ENCODE results near the gene ARMC9.

Gene ARMC9

DNA sequence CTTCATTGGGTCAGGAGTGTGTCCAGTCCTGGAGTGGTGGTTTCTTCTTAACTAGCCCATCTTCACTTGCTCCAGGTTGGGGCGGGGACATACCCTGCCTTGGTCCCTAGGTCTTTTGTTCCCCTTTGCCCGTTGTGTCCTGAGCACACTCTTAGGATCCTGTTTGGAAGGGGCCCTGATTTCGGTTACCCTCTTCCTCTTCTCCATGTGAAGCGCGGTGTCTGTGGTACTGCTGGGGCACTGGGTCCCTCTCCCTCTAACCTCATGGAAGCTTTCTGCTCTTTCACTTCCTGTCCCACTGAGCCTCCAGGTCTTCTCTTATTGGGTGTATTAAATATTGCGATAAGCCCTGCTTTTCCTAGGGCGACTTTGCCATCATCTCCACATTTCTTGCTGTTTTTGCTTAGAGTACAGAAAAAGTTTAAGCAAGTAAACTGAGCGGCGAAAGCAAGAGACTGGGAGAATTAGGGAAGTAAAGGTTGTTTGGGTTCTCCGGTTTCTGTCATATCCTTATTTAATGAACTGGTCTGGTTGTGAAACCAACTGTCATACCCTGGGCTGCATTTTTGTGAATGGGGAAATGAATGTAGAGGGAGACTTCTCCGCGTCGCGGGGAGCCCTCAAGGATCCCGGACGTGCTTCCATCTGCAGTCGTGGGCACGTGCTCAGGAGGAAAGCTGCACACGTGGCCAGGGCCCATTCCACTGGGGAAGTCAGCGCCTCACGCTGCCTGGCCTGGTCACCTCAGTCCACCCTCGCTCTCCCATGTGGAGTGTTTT lies 123.3 kb downstream of the ARMC9 start (continued):
- TF ChIP-seq PATZ1 (CRISPR knock-in tag; IDR thresholded peaks at IDR 0.05; ENCODE audit: borderline replicate concordance) = no peak
- no peak for TF ChIP-seq CSRNP3 (CRISPR knock-in tag; IDR thresholded peaks at IDR 0.05)
- TF ChIP-seq ESRRG (CRISPR knock-in tag; IDR thresholded peaks at IDR 0.05) = no peak
- no peak for TF ChIP-seq BACH2 (CRISPR knock-in tag; IDR thresholded peaks at IDR 0.05; ENCODE audit: borderline replicate concordance)
- no peak for TF ChIP-seq CREB5 (CRISPR knock-in tag; IDR thresholded peaks at IDR 0.05; ENCODE audit: low read depth)

DNA sequence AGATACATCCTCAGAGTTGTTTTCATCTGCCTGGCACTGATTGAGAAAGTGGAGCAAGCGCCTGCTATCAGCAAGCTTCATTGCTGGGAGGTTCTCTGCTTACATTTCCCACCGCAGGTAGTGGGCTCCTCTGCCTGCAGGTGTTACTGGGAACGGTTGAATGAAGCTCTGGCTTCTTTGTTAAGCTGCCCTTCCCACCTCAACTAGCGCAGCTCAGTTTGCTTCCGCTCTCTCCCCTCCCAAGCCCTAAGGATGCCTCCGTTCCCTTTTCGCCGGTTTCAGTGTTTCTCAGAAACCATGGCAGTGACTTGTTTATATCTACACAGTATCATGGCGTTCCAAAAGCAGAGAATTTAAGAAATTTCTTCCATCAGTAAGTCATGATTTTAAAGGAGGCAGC lies 124.9 kb downstream of the ARMC9 start:
- TF ChIP-seq, protein P1, sequence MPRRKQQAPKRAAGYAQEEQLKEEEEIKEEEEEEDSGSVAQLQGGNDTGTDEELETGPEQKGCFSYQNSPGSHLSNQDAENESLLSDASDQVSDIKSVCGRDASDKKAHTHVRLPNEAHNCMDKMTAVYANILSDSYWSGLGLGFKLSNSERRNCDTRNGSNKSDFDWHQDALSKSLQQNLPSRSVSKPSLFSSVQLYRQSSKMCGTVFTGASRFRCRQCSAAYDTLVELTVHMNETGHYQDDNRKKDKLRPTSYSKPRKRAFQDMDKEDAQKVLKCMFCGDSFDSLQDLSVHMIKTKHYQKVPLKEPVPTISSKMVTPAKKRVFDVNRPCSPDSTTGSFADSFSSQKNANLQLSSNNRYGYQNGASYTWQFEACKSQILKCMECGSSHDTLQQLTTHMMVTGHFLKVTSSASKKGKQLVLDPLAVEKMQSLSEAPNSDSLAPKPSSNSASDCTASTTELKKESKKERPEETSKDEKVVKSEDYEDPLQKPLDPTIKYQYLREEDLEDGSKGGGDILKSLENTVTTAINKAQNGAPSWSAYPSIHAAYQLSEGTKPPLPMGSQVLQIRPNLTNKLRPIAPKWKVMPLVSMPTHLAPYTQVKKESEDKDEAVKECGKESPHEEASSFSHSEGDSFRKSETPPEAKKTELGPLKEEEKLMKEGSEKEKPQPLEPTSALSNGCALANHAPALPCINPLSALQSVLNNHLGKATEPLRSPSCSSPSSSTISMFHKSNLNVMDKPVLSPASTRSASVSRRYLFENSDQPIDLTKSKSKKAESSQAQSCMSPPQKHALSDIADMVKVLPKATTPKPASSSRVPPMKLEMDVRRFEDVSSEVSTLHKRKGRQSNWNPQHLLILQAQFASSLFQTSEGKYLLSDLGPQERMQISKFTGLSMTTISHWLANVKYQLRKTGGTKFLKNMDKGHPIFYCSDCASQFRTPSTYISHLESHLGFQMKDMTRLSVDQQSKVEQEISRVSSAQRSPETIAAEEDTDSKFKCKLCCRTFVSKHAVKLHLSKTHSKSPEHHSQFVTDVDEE (CRISPR knock-in tag; IDR thresholded peaks at IDR 0.05) = no peak
- TF ChIP-seq ZFP30 (CRISPR knock-in tag; IDR thresholded peaks at IDR 0.05) (no peak), SNAI2 (CRISPR knock-in tag; IDR thresholded peaks at IDR 0.05) (no peak), TCF4 (CRISPR knock-in tag; IDR thresholded peaks at IDR 0.05; ENCODE audit: borderline replicate concordance) (no peak), ESRRG (CRISPR knock-in tag; IDR thresholded peaks at IDR 0.05) (no peak), TOX (CRISPR knock-in tag; IDR thresholded peaks at IDR 0.05; ENCODE audit: borderline replicate concordance) (no peak), BACH2 (CRISPR knock-in tag; IDR thresholded peaks at IDR 0.05; ENCODE audit: borderline replicate concordance) (no peak), ZNF8 (CRISPR knock-in tag; IDR thresholded peaks at IDR 0.05) (no peak), PPARA (CRISPR knock-in tag; IDR thresholded peaks at IDR 0.05; ENCODE audit: borderline replicate concordance) (no peak)
- no peak for ATAC-seq

DNA sequence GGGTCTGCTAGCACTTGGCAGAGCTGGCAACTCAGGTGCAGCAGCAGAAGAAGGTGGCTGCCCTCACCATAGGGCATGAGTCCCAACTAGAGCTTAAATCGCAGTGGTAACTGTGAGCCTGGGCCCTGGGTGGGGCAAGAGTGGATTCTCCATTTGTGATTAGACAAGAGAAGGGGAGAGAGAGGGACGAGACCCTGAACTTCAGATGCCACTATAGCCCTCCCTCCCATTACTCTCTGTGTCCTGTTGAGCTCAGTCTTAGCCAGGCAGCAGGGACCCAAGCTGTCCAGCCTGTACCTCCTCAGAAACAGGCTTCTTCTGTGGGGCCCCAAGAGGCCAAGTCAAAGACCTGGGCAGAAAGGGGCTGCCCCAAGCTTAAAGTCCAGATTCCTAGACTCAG lies 127.4 kb downstream of the ARMC9 start:
- TF ChIP-seq, protein P2, sequence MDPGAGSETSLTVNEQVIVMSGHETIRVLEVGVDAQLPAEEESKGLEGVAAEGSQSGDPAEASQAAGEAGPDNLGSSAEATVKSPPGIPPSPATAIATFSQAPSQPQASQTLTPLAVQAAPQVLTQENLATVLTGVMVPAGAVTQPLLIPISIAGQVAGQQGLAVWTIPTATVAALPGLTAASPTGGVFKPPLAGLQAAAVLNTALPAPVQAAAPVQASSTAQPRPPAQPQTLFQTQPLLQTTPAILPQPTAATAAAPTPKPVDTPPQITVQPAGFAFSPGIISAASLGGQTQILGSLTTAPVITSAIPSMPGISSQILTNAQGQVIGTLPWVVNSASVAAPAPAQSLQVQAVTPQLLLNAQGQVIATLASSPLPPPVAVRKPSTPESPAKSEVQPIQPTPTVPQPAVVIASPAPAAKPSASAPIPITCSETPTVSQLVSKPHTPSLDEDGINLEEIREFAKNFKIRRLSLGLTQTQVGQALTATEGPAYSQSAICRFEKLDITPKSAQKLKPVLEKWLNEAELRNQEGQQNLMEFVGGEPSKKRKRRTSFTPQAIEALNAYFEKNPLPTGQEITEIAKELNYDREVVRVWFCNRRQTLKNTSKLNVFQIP (CRISPR knock-in tag; IDR thresholded peaks at IDR 0.05; ENCODE audit: borderline replicate concordance, low read depth) = no peak
- TF ChIP-seq GLIS3 (CRISPR knock-in tag; IDR thresholded peaks at IDR 0.05) = no peak
- no peak for TF ChIP-seq ESRRG (CRISPR knock-in tag; IDR thresholded peaks at IDR 0.05)
- TF ChIP-seq BACH2 (CRISPR knock-in tag; IDR thresholded peaks at IDR 0.05; ENCODE audit: borderline replicate concordance) = no peak
- no peak for TF ChIP-seq ARNTL (CRISPR knock-in tag; IDR thresholded peaks at IDR 0.05; ENCODE audit: borderline replicate concordance, low read depth)
- TF ChIP-seq PATZ1 (CRISPR knock-in tag; IDR thresholded peaks at IDR 0.05; ENCODE audit: borderline replicate concordance) = no peak
- no peak for TF ChIP-seq ISL1 (CRISPR knock-in tag; IDR thresholded peaks at IDR 0.05)
- no peak for TF ChIP-seq PPARA (CRISPR knock-in tag; IDR thresholded peaks at IDR 0.05; ENCODE audit: borderline replicate concordance)
- no peak for TF ChIP-seq ZNF70 (CRISPR knock-in tag; IDR thresholded peaks at IDR 0.05)
- ATAC-seq = no peak
